Esophagus squamous epithelium (tissue), 5 donors: Measurements from ENCODE around the gene LGI2. TPM values are rescaled to one million over a fixed set of nuclear protein-coding genes. Genes with fewer than 3 reads are reported as not detected.
"Not testable (repeated sequence)": the region's sequence is repeated elsewhere in the genome, so short reads cannot be mapped to it uniquely, and the experiment has no call there.

Experiments
- DNase-seq: peaks from one replicate; lab custom pipeline; 2025; lab: John Stamatoyannopoulos, UW
- H3K27ac ChIP-seq, 4 donors: fragments of 200-600 bp; sonication (generic); one replicate each; pipeline ENCODE4 v1.5.1; 2016 to 2019; ENCODE audit warnings: mild to moderate bottlenecking in 1 of 4
- H3K27me3 ChIP-seq, 4 donors: fragments of 200-600 bp; sonication (generic); 1 replicate in 3 of 4; 2 replicates in 1 of 4; pipeline versions ENCODE4 v1.5.1 to v1.6.0; 2017 to 2021; ENCODE audit warnings: antibody characterized with exemption in 1 of 4
- H3K36me3 ChIP-seq, 3 donors: fragments of 200-600 bp; sonication (generic); one replicate each; pipeline ENCODE4 v1.5.1; 2016 to 2019
- H3K4me1 ChIP-seq, 3 donors: fragments of 200-600 bp; sonication (generic); one replicate each; pipeline ENCODE4 v1.5.1; 2017 to 2019
- H3K4me3 ChIP-seq, 4 donors: fragments of 200-600 bp; sonication (generic); 1 replicate in 3 of 4; 2 replicates in 1 of 4; pipeline ENCODE4 v1.5.1; 2016 to 2019; ENCODE audit warnings: mild to moderate bottlenecking in 2 of 4, moderate library complexity in 1 of 4
- H3K9me3 ChIP-seq, 3 donors: fragments of 200-600 bp; sonication (generic); one replicate each; pipeline ENCODE4 v1.5.1; 2016 to 2019
- CTCF ChIP-seq, 6 experiments: fragments of 450-650 bp in 4 of 6; fragments of 200-600 bp in 2 of 6; sonication (generic) in 2 of 6; IDR thresholded peaks; one replicate each; pipeline ENCODE4 v1.5.1; 2016 to 2019; ENCODE audit warnings: antibody characterized with exemption in 6 of 6, mild to moderate bottlenecking in 4 of 6, moderate library complexity in 4 of 6
- POLR2A ChIP-seq, 4 donors: fragments of 450-650 bp; IDR thresholded peaks; one replicate each; pipeline ENCODE4 v1.6.1; 2017; ENCODE audit warnings: antibody characterized with exemption in 4 of 4, mild to moderate bottlenecking in 4 of 4, moderate library complexity in 3 of 4
- WGBS, 2 donors: methylation state at CpG; one replicate each; pipeline ENCODE4 v1.1.5; 2018; 5-methylcytosine and 5-hydroxymethylcytosine counted together
- intact Hi-C: fragments of 100-400 bp; cut with DNase I; formaldehyde crosslinking; loops from one replicate; pipeline ENCODE4 v1.15.0; 2022
- total RNA-seq, 4 donors: library from RNA; depleted of rRNA; stranded (reverse); fragments of >200 nt; gene quantifications; one replicate each; pipeline ENCODE4 v1.1.0, GENCODE V29; 2016
- donor health status: DM: yes; HTN: yes; CAD: no.

Gene LGI2
- total RNA-seq, 4 donors from 2014 or later = 0.04 to 3.8 (median 0.57) TPM; not detected in 1

GRCh38 chr4:25065431-25065858 lies 34.7 kb upstream of the LGI2 start:
- Histone ChIP-seq H3K27ac (no peak overlapping the region), H3K4me3 (no peak overlapping the region), H3K9me3 (no peaks in the 10 kb centered on the region), H3K27me3 (peaks cover 0 to 6% (median 0%) of the 10 kb centered on the region in 4 donors), H3K36me3 (no peaks in the 10 kb centered on the region), H3K4me1 (no peaks in the 10 kb centered on the region)
- WGBS, 2 donors = 42 to 52% methylated on average over 5 of the region's 5 CpGs
- TF ChIP-seq CTCF (IDR thresholded peaks at IDR 0.05) (no peak), POLR2A (IDR thresholded peaks at IDR 0.05) (no peak)
- DNase-seq = no peak
- intact Hi-C loops = no loop called here

GRCh38 chr4:25064447-25064846 lies 33.7 kb upstream of the LGI2 start:
- 100% methylated on average over 1 of the region's 1 CpG for WGBS, 2 donors
- H3K27me3 ChIP-seq, H3K4me3 ChIP-seq, H3K4me1 ChIP-seq, intact Hi-C loops, H3K9me3 ChIP-seq, DNase-seq, H3K27ac ChIP-seq, H3K36me3 ChIP-seq: not testable (repeated sequence)

GRCh38 chr4:25063116-25063515 lies 32.4 kb upstream of the LGI2 start:
- Histone ChIP-seq H3K9me3 (no peaks in the 10 kb centered on the region), H3K27me3 (peaks cover 0 to 6% (median 0%) of the 10 kb centered on the region in 4 donors), H3K27ac (no peak overlapping the region), H3K4me3 (no peak overlapping the region), H3K4me1 (no peaks in the 10 kb centered on the region), H3K36me3 (no peaks in the 10 kb centered on the region)
- 51 to 59% methylated on average over 3 of the region's 3 CpGs for WGBS, 2 donors
- DNase-seq = no peak
- TF ChIP-seq CTCF (IDR thresholded peaks at IDR 0.05) (no peak), POLR2A (IDR thresholded peaks at IDR 0.05) (no peak)
- intact Hi-C loops = no loop called here

GRCh38 chr4:25062098-25062497 lies 31.4 kb upstream of the LGI2 start:
- Histone ChIP-seq H3K36me3 (no peaks in the 10 kb centered on the region), H3K27me3 (peaks cover 0 to 6% (median 0%) of the 10 kb centered on the region in 4 donors), H3K4me1 (no peaks in the 10 kb centered on the region), H3K4me3 (no peak overlapping the region), H3K9me3 (no peaks in the 10 kb centered on the region), H3K27ac (no peak overlapping the region)
- intact Hi-C loops = no loop called here
- no peak for DNase-seq
- TF ChIP-seq CTCF (IDR thresholded peaks at IDR 0.05) (no peak), POLR2A (IDR thresholded peaks at IDR 0.05) (no peak)
- WGBS, 2 donors = 89 to 100% methylated on average over 1 of the region's 1 CpG

- Histone ChIP-seq H3K4me1 (no peaks in the 10 kb centered on the region), H3K4me3 (no peak overlapping the region), H3K36me3 (no peaks in the 10 kb centered on the region), H3K9me3 (no peaks in the 10 kb centered on the region), H3K27ac (no peak overlapping the region), H3K27me3 (peaks cover 0 to 6% (median 0%) of the 10 kb centered on the region in 4 donors)
- intact Hi-C loops = no loop called here
- no peak for DNase-seq
- TF ChIP-seq CTCF (IDR thresholded peaks at IDR 0.05) (no peak), POLR2A (IDR thresholded peaks at IDR 0.05) (no peak)
- 81 to 82% methylated on average over 4 of the region's 4 CpGs for WGBS, 2 donors
Observed at GRCh38 chr4:25061602-25062001, 30.9 kb upstream of the LGI2 start.

GRCh38 chr4:25060963-25061340 lies 30.2 kb upstream of the LGI2 start:
- WGBS, 2 donors = 75 to 80% methylated on average over 5 of the region's 5 CpGs
- H3K27me3 ChIP-seq = peaks cover 0 to 6% (median 0%) of the 10 kb centered on the region in 4 donors
- no peak overlapping the region for H3K4me3 ChIP-seq
- TF ChIP-seq CTCF (IDR thresholded peaks at IDR 0.05) (no peak), POLR2A (IDR thresholded peaks at IDR 0.05) (no peak)
- no peaks in the 10 kb centered on the region for H3K4me1 ChIP-seq
- no peak overlapping the region for H3K27ac ChIP-seq
- DNase-seq = no peak
- no peaks in the 10 kb centered on the region for H3K36me3 ChIP-seq
- no peaks in the 10 kb centered on the region for H3K9me3 ChIP-seq
- intact Hi-C loops = no loop called here
